MCF 10A (cell line): Measurements from ENCODE around the gene CHST3. TPM values are rescaled to one million over a fixed set of nuclear protein-coding genes. Genes with fewer than 3 reads are reported as not detected.

ENCODE experiments used
- BruUV-seq: library from RNA; stranded (reverse); fragments of 400-500 nt; replicated peaks from 2 replicates; lab custom pipeline; 2021; lab: Mats Ljungman, UMichigan
- CTCF ChIA-PET: fragments of 300-600 bp; sonication (Branson Sonifier 250); formaldehyde crosslinking; extraction: SDS; loops from one replicate; lab custom pipeline; 2021; ENCODE audit warnings: antibody characterized with exemption, inconsistent platforms; lab: Yijun Ruan, JAX
- POLR2A ChIA-PET: fragments of 300-600, 350-650 bp; sonication (Branson Sonifier 250); formaldehyde crosslinking; extraction: SDS; loops from one replicate; lab custom pipeline; 2020; ENCODE audit warnings: antibody characterized with exemption, inconsistent platforms; lab: Yijun Ruan, JAX
- DNase-seq: peaks from one replicate; pipeline ENCODE4 v3.0.0-alpha.2; 2018; ENCODE audit not compliant: unreplicated experiment
- H3K27ac Mint-ChIP-seq: one replicate; pipeline ENCODE4 v1.8.0; 2022; ENCODE audit warnings: mild to moderate bottlenecking, low read depth, mixed read lengths; ENCODE audit not compliant: unreplicated experiment
- H3K27me3 Mint-ChIP-seq: one replicate; pipeline ENCODE4 v1.8.0; 2022; ENCODE audit warnings: mixed read lengths; ENCODE audit not compliant: insufficient read depth, unreplicated experiment
- H3K36me3 Mint-ChIP-seq: one replicate; pipeline ENCODE4 v1.8.0; 2022; ENCODE audit warnings: mild to moderate bottlenecking, moderate library complexity, mixed read lengths; ENCODE audit not compliant: insufficient read depth, unreplicated experiment
- H3K4me1 Mint-ChIP-seq: one replicate; pipeline ENCODE4 v1.8.0; 2022; ENCODE audit warnings: mixed read lengths; ENCODE audit not compliant: insufficient read depth, unreplicated experiment
- H3K4me3 Mint-ChIP-seq: one replicate; pipeline ENCODE4 v1.8.0; 2022; ENCODE audit warnings: mild to moderate bottlenecking, moderate library complexity, mixed read lengths; ENCODE audit not compliant: unreplicated experiment
- H3K9me3 Mint-ChIP-seq: one replicate; pipeline ENCODE4 v1.8.0; 2022; ENCODE audit warnings: mixed read lengths; ENCODE audit not compliant: unreplicated experiment
- CTCF ChIP-seq: fragments of 200-600 bp; IDR thresholded peaks from one replicate; pipeline ENCODE4 v1.8.0; 2022; ENCODE audit warnings: antibody characterized with exemption, mild to moderate bottlenecking; ENCODE audit not compliant: unreplicated experiment
- intact Hi-C: fragments of 100-400 bp; cut with micrococcal nuclease; formaldehyde crosslinking; loops from 2 replicates; pipeline ENCODE4 v1.14.1; 2022
- total RNA-seq: library from RNA; stranded (reverse); gene quantifications from 2 replicates; pipeline ENCODE4 v1.2.3, GENCODE V29; 2022

Gene CHST3
- total RNA-seq, 1 experiment from 2014 or later: 28.7 TPM

GRCh38 chr10:72024596-72024995 lies 60.4 kb downstream of the CHST3 start:
- ChIA-PET POLR2A (no interaction called here), CTCF (no interaction called here)
- Mint-ChIP-seq H3K9me3 (no peaks in the 10 kb centered on the region), H3K27me3 (no peaks in the 10 kb centered on the region), H3K4me1 (peaks cover 19% of the 10 kb centered on the region), H3K36me3 (peaks cover 4% of the 10 kb centered on the region), H3K27ac (no peak overlapping the region), H3K4me3 (no peak overlapping the region)
- DNase-seq: no peak
- intact Hi-C loops: no loop called here
- no peak for TF ChIP-seq CTCF
- BruUV-seq: no TSS peak

GRCh38 chr10:72025400-72025799 lies 61.2 kb downstream of the CHST3 start:
- CTCF ChIA-PET: no interaction called here

GRCh38 chr10:72025832-72026231 lies 61.6 kb downstream of the CHST3 start:
- intact Hi-C loops: no loop called here
- no peak for DNase-seq
- POLR2A ChIA-PET: interaction anchor here (0.7 to 1.6 kb wide), 2 partner anchors 14 to 50 kb away, joined by 3 to 4 read pairs; no protein-coding TSS in a partner anchor
- Mint-ChIP-seq H3K27ac (no peak overlapping the region), H3K4me1 (peaks cover 19% of the 10 kb centered on the region), H3K27me3 (no peaks in the 10 kb centered on the region), H3K9me3 (no peaks in the 10 kb centered on the region), H3K4me3 (no peak overlapping the region), H3K36me3 (peaks cover 4% of the 10 kb centered on the region)
- CTCF ChIA-PET: no interaction called here
- no peak for TF ChIP-seq CTCF
- BruUV-seq: no TSS peak

More at GRCh38 chr10:72025400-72025799, 61.2 kb downstream of the CHST3 start:
- no peak overlapping the region for H3K4me3 Mint-ChIP-seq
- H3K36me3 Mint-ChIP-seq: peaks cover 4% of the 10 kb centered on the region
- intact Hi-C loops: no loop called here
- peaks cover 19% of the 10 kb centered on the region for H3K4me1 Mint-ChIP-seq
- H3K9me3 Mint-ChIP-seq: no peaks in the 10 kb centered on the region
- POLR2A ChIA-PET: interaction anchor here (0.6 to 0.7 kb wide), 2 partner anchors 50 to 658 kb away, joined by 3 to 5 read pairs; no protein-coding TSS in a partner anchor
- no TSS peak for BruUV-seq
- DNase-seq: no peak
- no peak overlapping the region for H3K27ac Mint-ChIP-seq
- TF ChIP-seq CTCF: no peak
- H3K27me3 Mint-ChIP-seq: no peaks in the 10 kb centered on the region

GRCh38 chr10:72026278-72027111 lies 62.3 kb downstream of the CHST3 start:
- peaks cover 4% of the 10 kb centered on the region for H3K36me3 Mint-ChIP-seq
- intact Hi-C loops: no loop called here
- no peak overlapping the region for H3K27ac Mint-ChIP-seq
- BruUV-seq: no TSS peak
- H3K27me3 Mint-ChIP-seq: no peaks in the 10 kb centered on the region
- H3K9me3 Mint-ChIP-seq: no peaks in the 10 kb centered on the region
- peaks cover 19% of the 10 kb centered on the region for H3K4me1 Mint-ChIP-seq
- DNase-seq: peak; percentile 59
- ChIA-PET CTCF (no interaction called here), POLR2A (interaction anchor here (1.6 kb wide), 1 partner anchor 15 kb away, joined by 4 read pairs; no protein-coding TSS in a partner anchor)
- no peak for TF ChIP-seq CTCF
- H3K4me3 Mint-ChIP-seq: no peak overlapping the region
